GM12878 (cell line): Measurements from ENCODE around the gene RASGRF2. TPM values are rescaled to one million over a fixed set of nuclear protein-coding genes. Genes with fewer than 3 reads are reported as not detected.

Source experiments
- ATAC-seq: fragments of 200-7000 bp; cut with Tn5 transposase; 3 replicates; pipeline ENCODE4 v1.9.1; 2020; ENCODE audit warnings: mild to moderate bottlenecking, moderate library complexity
- BruUV-seq: library from RNA; stranded (reverse); fragments of 400-500 nt; replicated peaks from 2 replicates; lab custom pipeline; 2021; lab: Mats Ljungman, UMichigan
- CTCF ChIA-PET: fragments of 300-600 bp; sonication (Branson Sonifier 250); formaldehyde crosslinking; extraction: SDS; loops from one replicate; lab custom pipeline; 2021; ENCODE audit warnings: inconsistent platforms; lab: Yijun Ruan, JAX
- POLR2A ChIA-PET: fragments of 350-600 bp; formaldehyde crosslinking; extraction: SDS; loops from one replicate; lab custom pipeline; 2021; ENCODE audit warnings: inconsistent platforms; lab: Charles Lee
- RAD21 ChIA-PET: fragments of 300-600 bp; sonication (Branson Sonifier 250); formaldehyde crosslinking; loops from one replicate; lab custom pipeline; 2023; ENCODE audit warnings: antibody characterized with exemption; ENCODE audit not compliant: unreplicated experiment; lab: Charles Lee
- SMC1A ChIA-PET: fragments of 300-600 bp; sonication (Branson Sonifier 250); formaldehyde crosslinking; loops from one replicate; lab custom pipeline; 2023; ENCODE audit not compliant: unreplicated experiment, uncharacterized antibody; lab: Charles Lee
- DNase-seq: peaks from one replicate; pipeline ENCODE4 v3.0.0-alpha.2; 2011; ENCODE audit warnings: low read depth, low spot score
- FAIRE-seq: peaks from 3 replicates; lab custom pipeline; 2011; peaks lifted over from hg19 to GRCh38; lab: Jason Lieb, UNC
- H2AFZ ChIP-seq: 2 replicates; pipeline ENCODE4 v1.6.0; 2011; ENCODE audit warnings: low read depth, low read length, control low read depth; ENCODE audit not compliant: control insufficient read depth
- H3K27ac ChIP-seq: 2 replicates; pipeline ENCODE4 v1.5.1; 2011; ENCODE audit warnings: control low read depth; ENCODE audit not compliant: control insufficient read depth, insufficient read depth
- H3K27me3 ChIP-seq, 2 experiments: replicated peaks in 1 of 2; 2 replicates each; pipeline versions ENCODE4 v1.6.0 to v1.6.1; 2011; ENCODE audit warnings: low read length in 1 of 2; ENCODE audit not compliant: control insufficient read depth in 2 of 2, insufficient read depth in 2 of 2
- H3K36me3 ChIP-seq, 2 experiments: 2 replicates each; pipeline ENCODE4 v1.5.1; 2011; ENCODE audit warnings: low read length in 1 of 2; ENCODE audit not compliant: control insufficient read depth in 2 of 2, insufficient read depth in 2 of 2
- H3K4me1 ChIP-seq: 2 replicates; pipeline ENCODE4 v1.6.1; 2011; ENCODE audit warnings: mild to moderate bottlenecking, low read length, moderate library complexity, mixed read lengths; ENCODE audit not compliant: control insufficient read depth, insufficient read depth
- H3K4me2 ChIP-seq: 2 replicates; pipeline ENCODE4 v1.6.0; 2011; ENCODE audit warnings: control low read depth; ENCODE audit not compliant: control insufficient read depth, insufficient read depth
- H3K4me3 ChIP-seq: fragments of 200-600 bp; sonication (generic); 2 replicates; pipeline ENCODE4 v1.5.1; 2016
- H3K79me2 ChIP-seq: 2 replicates; pipeline ENCODE4 v1.6.0; 2011; ENCODE audit warnings: low read length; ENCODE audit not compliant: control insufficient read depth, insufficient read depth
- H3K9ac ChIP-seq: 2 replicates; pipeline ENCODE4 v1.8.0; 2011; ENCODE audit warnings: low read length, control low read depth, mixed read lengths; ENCODE audit not compliant: control insufficient read depth, insufficient read depth
- H3K9me3 ChIP-seq: replicated peaks from 3 replicates; pipeline ENCODE4 v1.5.1; 2011; ENCODE audit warnings: mild to moderate bottlenecking, low read length; ENCODE audit not compliant: control insufficient read depth, insufficient read depth
- H4K20me1 ChIP-seq: 2 replicates; pipeline ENCODE4 v1.6.0; 2011; ENCODE audit not compliant: control insufficient read depth, insufficient read depth
- IKZF1 ChIP-seq: fragments of 450-650 bp; conservative IDR thresholded peaks from 2 replicates; pipeline ENCODE4 v1.6.1; 2017; ENCODE audit warnings: antibody characterized with exemption, mild to moderate bottlenecking
- IKZF2 ChIP-seq, 2 experiments: fragments of 450-650 bp; IDR thresholded peaks; 2 replicates each; pipeline ENCODE4 v1.6.1; 2017; ENCODE audit warnings: mild to moderate bottlenecking in 2 of 2, moderate library complexity in 2 of 2
- LARP7 ChIP-seq: fragments of 450-650 bp; IDR thresholded peaks from 2 replicates; pipeline ENCODE4 v1.6.1; 2017; ENCODE audit warnings: mild to moderate bottlenecking
- MYB ChIP-seq: fragments of 150-350 bp; IDR thresholded peaks from 2 replicates; pipeline ENCODE4 v1.6.1; 2014; ENCODE audit warnings: mild to moderate bottlenecking, low read depth, low read length, borderline replicate concordance
- NFXL1 ChIP-seq: fragments of 450-650 bp; IDR thresholded peaks from 2 replicates; pipeline ENCODE4 v1.6.1; 2017; ENCODE audit warnings: antibody characterized with exemption, mild to moderate bottlenecking, borderline replicate concordance
- NFYA ChIP-seq: IDR thresholded peaks from 2 replicates; pipeline ENCODE4 v1.6.1; 2011; ENCODE audit warnings: low read depth, mild to moderate bottlenecking, low read length, improper control_type of control experiment, borderline replicate concordance
- RAD21 ChIP-seq: IDR thresholded peaks from 2 replicates; pipeline ENCODE4 v1.6.1; 2011; ENCODE audit warnings: mild to moderate bottlenecking, low read depth, low read length, moderate library complexity; ENCODE audit not compliant: insufficient read depth
- RFX5 ChIP-seq: IDR thresholded peaks from 2 replicates; pipeline ENCODE4 v1.6.1; 2011; ENCODE audit warnings: low read depth, low read length, improper control_type of control experiment
- STAT3 ChIP-seq: IDR thresholded peaks from 2 replicates; pipeline ENCODE4 v1.6.1; 2011; ENCODE audit warnings: low read depth, low read length, improper control_type of control experiment
- ZNF24 ChIP-seq: fragments of 450-650 bp; IDR thresholded peaks from 2 replicates; pipeline ENCODE4 v1.6.1; 2017; ENCODE audit warnings: antibody characterized with exemption, mild to moderate bottlenecking
- whole genome bisulfite sequencing: methylation state at CpG from one replicate; pipeline ENCODE4 v1.1.6; 2016; ENCODE audit warnings: low lambda C conversion rate; ENCODE audit not compliant: insufficient replicate concordance, insufficient coverage; ENCODE audit errors: missing lambda C conversion rate; 5-methylcytosine and 5-hydroxymethylcytosine counted together
- in situ Hi-C: fragments of 300-500 bp; cut with MboI; formaldehyde crosslinking; loops from 9 replicates; pipeline ENCODE4 v1.14.3; 2018; ENCODE audit warnings: mixed read lengths
- intact Hi-C: fragments of 100-400 bp; cut with micrococcal nuclease; formaldehyde crosslinking; loops from one replicate; pipeline ENCODE4 v1.14.2; 2022; ENCODE audit not compliant: unreplicated experiment
- polyA plus RNA-seq, 11 experiments: library from polyadenylated mRNA; depleted of rRNA in 4 of 11; unstranded in 6 of 11; stranded (reverse) in 5 of 11; fragments of >200 nt; fragmentation: Nextera tagmentation in 4 of 11; fragmentation: Illumina TruSeq in 1 of 11; extraction: Ambion mirVana in 4 of 11; extraction: Trizol in 1 of 11; gene quantifications; 1 replicate in 1 of 11; 2 replicates in 10 of 11; pipeline versions ENCODE4 v1.2.1 to v1.2.3, GENCODE V29; 2011 to 2016; ENCODE audit warnings: inconsistent platforms in 2 of 11, missing spikeins in 2 of 11, low read depth in 1 of 11
- total RNA-seq, 4 experiments: library from RNA; depleted of rRNA in 3 of 4; stranded (reverse); fragments of >200 nt in 3 of 4; fragmentation: Illumina TruSeq in 1 of 4; extraction: Trizol in 1 of 4; gene quantifications; 2 replicates each; pipeline versions ENCODE4 v1.2.1 to v1.2.3, GENCODE V29; 2013 to 2021
- TF ChIP-seq, protein P1 (sequence below): IDR thresholded peaks from 2 replicates; pipeline ENCODE4 v1.6.1; 2012; ENCODE audit warnings: low read length, inconsistent platforms
- TF ChIP-seq, protein P2 (sequence below): fragments of 150-350 bp; IDR thresholded peaks from 2 replicates; pipeline ENCODE4 v1.6.1; 2016; ENCODE audit warnings: low read depth, low read length
- TF ChIP-seq, protein P3 (sequence below): fragments of 450-650 bp; IDR thresholded peaks from 2 replicates; pipeline ENCODE4 v1.6.1; 2014; ENCODE audit warnings: mild to moderate bottlenecking

The RASGRF2 gene
- total and polyA plus RNA-seq, 10 of the 15 experiments (the other 5 are each of a cell fraction or from before 2014, with no cell fraction given): 0.05 to 0.24 (median 0.07) TPM

DNA sequence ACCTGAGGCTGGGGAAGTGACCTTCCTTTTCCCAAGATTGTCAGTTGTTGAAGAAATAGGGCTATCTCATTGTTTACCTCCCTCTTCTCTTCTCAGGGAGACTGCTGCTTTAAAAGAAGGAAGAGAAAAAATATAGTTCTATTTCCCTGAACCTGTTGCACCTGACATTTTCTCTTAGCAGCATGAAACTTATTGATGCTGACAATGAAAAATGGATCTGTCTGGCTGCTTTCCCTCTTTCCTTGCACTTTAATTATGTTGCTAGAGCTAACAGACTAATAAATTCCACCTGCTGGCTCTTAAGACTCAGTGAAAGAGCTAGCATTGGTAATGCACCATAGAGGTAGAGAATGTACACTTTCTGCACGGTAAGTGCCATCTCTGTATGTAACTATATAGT is 266.8 kb downstream of the RASGRF2 start:
- ChIA-PET POLR2A (no interaction called here), SMC1A (no interaction called here), RAD21 (no interaction called here), CTCF (interaction anchor here (1.3 to 2.2 kb wide), 2 partner anchors 10 to 36 kb away, joined by 4 to 7 read pairs; no protein-coding TSS in a partner anchor)
- Histone ChIP-seq H3K4me1 (no peaks in the 10 kb centered on the region), H4K20me1 (no peaks in the 10 kb centered on the region), H3K79me2 (no peaks in the 10 kb centered on the region), H2AFZ (no peak overlapping the region), H3K9me3 (no peaks in the 10 kb centered on the region), H3K36me3 (no peaks in the 10 kb centered on the region), H3K9ac (no peak overlapping the region), H3K27ac (no peak overlapping the region), H3K4me2 (no peak overlapping the region), H3K4me3 (no peak overlapping the region), H3K27me3 (no peaks in the 10 kb centered on the region)
- 4% methylated on average over 1 of the region's 1 CpG for WGBS
- ATAC-seq (no peak), DNase-seq (no peak), FAIRE-seq (no peak)
- in situ Hi-C loops (no loop called here), intact Hi-C loops (no loop called here)
- TF ChIP-seq NFXL1 (no peak), IKZF1 (no peak), MYB (no peak), STAT3 (no peak), RAD21 (no peak), NFYA (no peak), RFX5 (no peak), IKZF2 (IDR thresholded peaks at IDR 0.05) (no peak), LARP7 (no peak), ZNF24 (no peak)
- TF ChIP-seq, protein P1, sequence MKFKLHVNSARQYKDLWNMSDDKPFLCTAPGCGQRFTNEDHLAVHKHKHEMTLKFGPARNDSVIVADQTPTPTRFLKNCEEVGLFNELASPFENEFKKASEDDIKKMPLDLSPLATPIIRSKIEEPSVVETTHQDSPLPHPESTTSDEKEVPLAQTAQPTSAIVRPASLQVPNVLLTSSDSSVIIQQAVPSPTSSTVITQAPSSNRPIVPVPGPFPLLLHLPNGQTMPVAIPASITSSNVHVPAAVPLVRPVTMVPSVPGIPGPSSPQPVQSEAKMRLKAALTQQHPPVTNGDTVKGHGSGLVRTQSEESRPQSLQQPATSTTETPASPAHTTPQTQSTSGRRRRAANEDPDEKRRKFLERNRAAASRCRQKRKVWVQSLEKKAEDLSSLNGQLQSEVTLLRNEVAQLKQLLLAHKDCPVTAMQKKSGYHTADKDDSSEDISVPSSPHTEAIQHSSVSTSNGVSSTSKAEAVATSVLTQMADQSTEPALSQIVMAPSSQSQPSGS: no peak
- TF ChIP-seq, protein P2, sequence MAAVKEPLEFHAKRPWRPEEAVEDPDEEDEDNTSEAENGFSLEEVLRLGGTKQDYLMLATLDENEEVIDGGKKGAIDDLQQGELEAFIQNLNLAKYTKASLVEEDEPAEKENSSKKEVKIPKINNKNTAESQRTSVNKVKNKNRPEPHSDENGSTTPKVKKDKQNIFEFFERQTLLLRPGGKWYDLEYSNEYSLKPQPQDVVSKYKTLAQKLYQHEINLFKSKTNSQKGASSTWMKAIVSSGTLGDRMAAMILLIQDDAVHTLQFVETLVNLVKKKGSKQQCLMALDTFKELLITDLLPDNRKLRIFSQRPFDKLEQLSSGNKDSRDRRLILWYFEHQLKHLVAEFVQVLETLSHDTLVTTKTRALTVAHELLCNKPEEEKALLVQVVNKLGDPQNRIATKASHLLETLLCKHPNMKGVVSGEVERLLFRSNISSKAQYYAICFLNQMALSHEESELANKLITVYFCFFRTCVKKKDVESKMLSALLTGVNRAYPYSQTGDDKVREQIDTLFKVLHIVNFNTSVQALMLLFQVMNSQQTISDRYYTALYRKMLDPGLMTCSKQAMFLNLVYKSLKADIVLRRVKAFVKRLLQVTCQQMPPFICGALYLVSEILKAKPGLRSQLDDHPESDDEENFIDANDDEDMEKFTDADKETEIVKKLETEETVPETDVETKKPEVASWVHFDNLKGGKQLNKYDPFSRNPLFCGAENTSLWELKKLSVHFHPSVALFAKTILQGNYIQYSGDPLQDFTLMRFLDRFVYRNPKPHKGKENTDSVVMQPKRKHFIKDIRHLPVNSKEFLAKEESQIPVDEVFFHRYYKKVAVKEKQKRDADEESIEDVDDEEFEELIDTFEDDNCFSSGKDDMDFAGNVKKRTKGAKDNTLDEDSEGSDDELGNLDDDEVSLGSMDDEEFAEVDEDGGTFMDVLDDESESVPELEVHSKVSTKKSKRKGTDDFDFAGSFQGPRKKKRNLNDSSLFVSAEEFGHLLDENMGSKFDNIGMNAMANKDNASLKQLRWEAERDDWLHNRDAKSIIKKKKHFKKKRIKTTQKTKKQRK: no peak
- TF ChIP-seq, protein P3, sequence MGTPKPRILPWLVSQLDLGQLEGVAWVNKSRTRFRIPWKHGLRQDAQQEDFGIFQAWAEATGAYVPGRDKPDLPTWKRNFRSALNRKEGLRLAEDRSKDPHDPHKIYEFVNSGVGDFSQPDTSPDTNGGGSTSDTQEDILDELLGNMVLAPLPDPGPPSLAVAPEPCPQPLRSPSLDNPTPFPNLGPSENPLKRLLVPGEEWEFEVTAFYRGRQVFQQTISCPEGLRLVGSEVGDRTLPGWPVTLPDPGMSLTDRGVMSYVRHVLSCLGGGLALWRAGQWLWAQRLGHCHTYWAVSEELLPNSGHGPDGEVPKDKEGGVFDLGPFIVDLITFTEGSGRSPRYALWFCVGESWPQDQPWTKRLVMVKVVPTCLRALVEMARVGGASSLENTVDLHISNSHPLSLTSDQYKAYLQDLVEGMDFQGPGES: no peak
- BruUV-seq: no TSS peak
